ENCODE measurements around the gene NR2F1-AS1. TPM values are rescaled to one million over a fixed set of nuclear protein-coding genes. Genes with fewer than 3 reads are reported as not detected.

NR2F1-AS1 gene
- total RNA-seq: not detected

DNA sequence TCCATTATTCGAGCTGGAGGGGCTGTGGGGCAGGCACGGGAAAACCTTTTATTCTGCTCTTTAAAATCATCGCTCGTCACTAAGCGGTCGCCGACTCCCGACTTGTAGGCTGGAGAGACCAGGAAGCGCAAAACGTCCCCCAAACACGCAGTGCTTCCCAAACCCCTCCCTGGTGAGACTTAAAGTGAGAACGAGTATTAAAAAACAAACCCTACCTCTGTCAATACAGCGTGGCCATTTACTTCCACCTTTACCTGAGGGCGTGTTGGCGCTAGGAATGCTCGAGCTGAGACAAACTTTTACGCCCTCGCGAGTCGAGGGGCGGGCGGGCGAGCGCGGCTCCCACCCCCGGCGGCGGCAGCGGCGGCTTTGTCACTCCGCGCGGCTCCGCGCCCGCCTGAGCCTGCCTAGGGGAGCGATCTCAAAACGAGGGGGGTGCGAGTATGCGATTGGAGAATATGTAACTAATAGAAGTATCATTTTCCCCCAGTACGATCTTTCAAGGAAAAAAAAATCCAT is at the start of gene NR2F1-AS1:
NR2F1-AS1 (minus strand) TSS at position 293 of the 519 bp plus-strand sequence.
- Mint-ChIP-seq H3K36me3 (ENCODE audit: low read depth) (peaks cover 2% of the 10 kb centered on the region), H3K4me1 (peaks cover 24% of the 10 kb centered on the region), H3K9me3 (no peaks in the 10 kb centered on the region), H3K4me3 (peak within 1 kb of the TSS; percentile 66), H3K27ac (no peak within 1 kb of the TSS), H3K27me3 (peaks cover 49% of the 10 kb centered on the region)
- DNase-seq: no peak
- POLR2A ChIA-PET: interaction anchor here (0.7 kb wide), 1 partner anchor 1981 kb away, joined by 3 read pairs; no protein-coding TSS in a partner anchor
- CTCF ChIA-PET: interaction anchor here (1.2 kb wide), 1 partner anchor 16 kb away, joined by 3 read pairs; no protein-coding TSS in a partner anchor

DNA sequence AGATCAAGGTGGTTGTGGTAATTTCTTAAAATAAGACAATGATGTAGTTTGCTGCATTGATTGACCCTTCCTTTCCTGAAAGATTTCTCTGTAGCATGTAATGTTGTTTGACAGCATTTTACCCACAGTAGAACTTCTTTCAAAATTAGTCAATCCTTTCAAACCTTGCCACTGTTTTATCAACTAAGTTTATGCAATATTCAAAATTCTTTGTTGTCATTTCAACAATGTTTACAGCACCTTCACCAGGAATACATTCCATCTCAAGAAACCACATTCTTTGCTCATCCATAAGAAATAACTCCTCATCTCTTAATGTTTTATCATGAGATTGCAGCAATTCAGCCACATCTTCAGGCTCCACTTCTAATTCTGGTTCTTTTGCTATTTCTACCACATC is 45.8 kb upstream of the NR2F1-AS1 start:
- no peak for DNase-seq
- Mint-ChIP-seq H3K9me3 (no peaks in the 10 kb centered on the region), H3K36me3 (ENCODE audit: low read depth) (no peaks in the 10 kb centered on the region), H3K27me3 (peaks cover 12% of the 10 kb centered on the region), H3K27ac (no peak overlapping the region), H3K4me3 (no peak overlapping the region), H3K4me1 (peaks cover 5% of the 10 kb centered on the region)
- ChIA-PET CTCF (no interaction called here), POLR2A (no interaction called here)

DNA sequence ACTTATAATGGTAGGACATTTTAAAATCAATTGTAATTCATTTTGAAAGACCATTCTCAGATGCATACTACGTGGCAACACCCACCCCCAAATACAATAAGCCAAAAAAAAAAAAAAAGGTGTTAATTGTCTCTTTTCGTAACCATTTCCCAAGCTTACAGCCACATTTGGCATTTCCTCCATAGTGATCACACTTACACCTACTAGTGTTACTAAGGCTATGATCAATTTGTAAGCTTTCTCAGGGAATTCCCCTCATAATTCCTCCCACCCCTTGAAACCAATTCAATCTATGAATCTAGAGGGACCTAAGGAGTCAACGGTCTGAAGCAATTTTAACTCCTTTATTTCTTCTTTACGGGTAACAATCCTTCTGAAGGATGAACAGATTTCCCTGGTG is 42.1 kb upstream of the NR2F1-AS1 start:
- Mint-ChIP-seq H3K9me3 (no peaks in the 10 kb centered on the region), H3K4me1 (peaks cover 21% of the 10 kb centered on the region), H3K36me3 (ENCODE audit: low read depth) (peaks cover 4% of the 10 kb centered on the region), H3K4me3 (no peak overlapping the region), H3K27me3 (peaks cover 29% of the 10 kb centered on the region), H3K27ac (no peak overlapping the region)
- ChIA-PET POLR2A (no interaction called here), CTCF (no interaction called here)
- no peak for DNase-seq

DNA sequence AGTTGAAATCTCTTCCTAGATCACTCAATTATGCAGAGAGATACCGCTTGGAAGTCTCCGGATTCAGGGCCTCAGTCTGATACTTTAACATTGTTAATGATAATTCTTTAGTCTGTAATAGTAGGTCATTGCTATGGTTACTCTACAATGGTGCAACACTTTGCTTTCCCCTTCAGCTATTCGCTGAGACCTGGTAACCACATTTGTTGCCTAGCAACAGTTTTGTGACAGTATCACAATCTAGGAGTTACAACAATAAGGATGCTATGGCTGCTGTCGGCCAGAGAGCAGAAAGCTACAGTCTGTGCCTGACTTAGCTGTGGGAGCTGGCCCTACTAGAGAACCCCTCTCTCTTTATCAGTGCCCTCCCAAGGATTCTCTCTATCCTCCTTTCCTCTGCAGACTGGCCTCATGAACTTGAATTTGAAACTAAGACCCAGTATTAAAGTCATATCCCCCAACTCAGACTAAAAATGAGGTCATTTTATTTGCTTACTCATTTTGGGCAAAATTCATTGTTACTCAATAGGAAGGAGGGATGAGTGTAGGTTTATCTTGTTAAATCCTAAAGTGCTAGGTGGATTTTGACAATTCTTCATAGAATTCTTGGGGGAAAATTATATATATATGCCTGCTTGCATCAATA is 41.3 kb upstream of the NR2F1-AS1 start:
- Mint-ChIP-seq H3K27ac (no peak overlapping the region), H3K27me3 (peaks cover 29% of the 10 kb centered on the region), H3K36me3 (ENCODE audit: low read depth) (peaks cover 4% of the 10 kb centered on the region), H3K4me1 (peaks cover 21% of the 10 kb centered on the region), H3K4me3 (no peak overlapping the region), H3K9me3 (no peaks in the 10 kb centered on the region)
- CTCF ChIA-PET: interaction anchor here (0.9 to 2.8 kb wide), 4 partner anchors 8 to 178 kb away, joined by 3 to 21 read pairs (median 4); no protein-coding TSS in a partner anchor
- DNase-seq: no peak
- POLR2A ChIA-PET: no interaction called here

DNA sequence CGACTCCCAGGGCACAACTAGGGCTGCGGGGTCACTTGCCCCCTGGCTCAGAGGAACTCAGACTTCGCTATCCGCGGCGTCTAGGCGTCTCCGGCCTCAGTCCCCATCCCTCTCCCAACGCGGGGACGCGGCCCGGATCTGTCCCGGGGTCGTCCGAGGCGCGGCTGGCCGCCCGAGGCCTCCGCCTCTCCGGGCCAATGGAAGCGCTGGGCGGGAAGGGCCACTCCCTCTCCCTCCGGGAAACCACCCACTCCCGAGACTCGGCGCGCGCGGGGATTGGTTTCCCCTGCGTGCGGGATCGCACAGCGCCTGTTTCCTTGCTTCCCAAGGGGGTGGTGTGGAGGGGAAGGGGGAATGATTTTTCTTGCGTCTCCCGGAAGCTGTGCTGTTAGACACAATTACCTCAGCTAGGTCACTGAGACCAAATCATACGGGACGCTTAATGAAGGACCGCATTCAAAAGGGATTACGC is 40.3 kb upstream of the NR2F1-AS1 start:
- no peak overlapping the region for H3K27ac Mint-ChIP-seq
- ChIA-PET CTCF (interaction anchor here (0.5 to 2.8 kb wide), 7 partner anchors 9 to 179 kb away, joined by 3 to 21 read pairs (median 3); partner anchors contain the start of gene NR2F1), POLR2A (no interaction called here)
- peaks cover 4% of the 10 kb centered on the region for H3K36me3 Mint-ChIP-seq (ENCODE audit: low read depth)
- no peaks in the 10 kb centered on the region for H3K9me3 Mint-ChIP-seq
- H3K4me1 Mint-ChIP-seq: peaks cover 21% of the 10 kb centered on the region
- peaks cover 34% of the 10 kb centered on the region for H3K27me3 Mint-ChIP-seq
- peak overlapping the region; percentile 54 for H3K4me3 Mint-ChIP-seq
- DNase-seq: no peak

DNA sequence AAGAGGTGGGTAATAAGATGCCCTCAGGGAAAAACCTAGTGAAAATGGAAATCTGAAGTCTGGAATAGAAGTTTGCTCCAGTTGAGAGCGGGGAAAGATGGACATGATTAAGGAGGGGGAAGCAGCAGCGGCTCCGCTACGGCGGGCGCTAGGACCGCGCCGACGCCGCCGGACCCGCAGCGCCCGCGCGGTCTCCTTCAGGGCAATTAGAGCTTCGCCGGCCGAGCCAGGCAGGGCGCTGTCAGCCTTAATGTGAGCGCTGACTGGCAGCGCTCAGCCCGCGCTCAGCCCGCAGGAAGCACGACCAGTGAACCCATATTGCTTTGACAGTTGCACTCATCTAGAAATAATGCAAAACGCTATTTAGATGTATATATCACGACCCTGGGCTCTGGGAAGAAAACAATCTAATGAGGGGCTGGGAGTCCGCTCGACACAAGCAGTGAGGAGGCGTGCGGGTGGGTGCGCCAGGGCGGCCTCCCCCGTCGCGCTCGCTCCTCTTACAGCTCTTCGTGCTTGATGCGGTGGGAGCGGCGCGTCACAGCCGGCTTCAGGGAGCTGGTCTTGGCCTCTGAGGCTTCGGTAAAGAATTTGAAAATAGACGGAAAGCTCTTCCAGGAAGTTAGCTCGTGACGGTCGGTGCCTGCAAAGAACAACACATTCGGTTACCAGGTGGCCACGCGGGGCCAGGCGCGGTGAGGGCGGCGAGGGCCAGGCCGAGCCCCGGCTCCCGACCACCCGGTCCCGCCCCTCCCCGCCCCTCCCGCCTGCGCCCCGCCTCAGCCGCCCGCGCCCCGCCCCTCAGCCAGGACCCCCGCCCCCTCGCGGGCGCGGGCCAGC is 39.7 kb upstream of the NR2F1-AS1 start:
- POLR2A ChIA-PET: no interaction called here
- H3K27me3 Mint-ChIP-seq: peaks cover 41% of the 10 kb centered on the region
- peaks cover 21% of the 10 kb centered on the region for H3K4me1 Mint-ChIP-seq

DNA sequence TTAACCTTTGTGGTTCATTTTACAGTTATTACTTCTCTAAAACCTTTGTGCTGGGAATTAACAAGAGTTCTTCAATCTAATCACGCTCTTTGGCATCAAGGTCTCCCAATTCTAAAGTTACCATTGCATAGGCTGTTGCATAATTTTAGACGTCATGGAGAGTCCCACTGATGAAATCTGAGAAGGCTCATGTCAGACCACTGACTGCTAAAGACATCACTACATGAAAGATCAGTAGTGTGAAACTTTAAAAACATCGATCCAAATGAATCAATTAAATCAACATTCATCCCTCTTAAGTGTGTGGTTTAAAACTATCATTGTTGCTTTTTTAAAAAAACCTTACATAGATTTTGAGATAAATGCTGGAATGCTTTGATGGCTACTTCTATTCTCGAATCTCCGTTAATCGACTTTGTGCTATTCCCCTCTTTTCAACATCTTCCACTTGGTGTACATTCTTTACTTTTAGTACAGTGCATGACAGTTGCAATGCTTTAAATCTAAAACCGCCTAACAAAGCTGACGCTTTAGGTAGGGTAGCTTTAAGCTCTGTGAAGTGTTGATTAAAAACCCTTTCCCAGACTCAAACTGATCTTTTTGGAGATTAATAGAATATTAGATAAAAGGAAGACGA is 35.6 kb upstream of the NR2F1-AS1 start:
- POLR2A ChIA-PET: no interaction called here
- peaks cover 4% of the 10 kb centered on the region for H3K36me3 Mint-ChIP-seq (ENCODE audit: low read depth)
- peaks cover 59% of the 10 kb centered on the region for H3K27me3 Mint-ChIP-seq

More for the DNA sequence above, 39.7 kb upstream of the NR2F1-AS1 start:
- CTCF ChIA-PET: interaction anchor here (0.5 to 2.8 kb wide), 7 partner anchors 9 to 180 kb away, joined by 3 to 21 read pairs (median 3); partner anchors contain the start of gene NR2F1
- Mint-ChIP-seq H3K9me3 (no peaks in the 10 kb centered on the region), H3K4me3 (peak overlapping the region; percentile 81), H3K36me3 (ENCODE audit: low read depth) (peaks cover 4% of the 10 kb centered on the region), H3K27ac (no peak overlapping the region)
- peak; percentile 67 for DNase-seq

DNA sequence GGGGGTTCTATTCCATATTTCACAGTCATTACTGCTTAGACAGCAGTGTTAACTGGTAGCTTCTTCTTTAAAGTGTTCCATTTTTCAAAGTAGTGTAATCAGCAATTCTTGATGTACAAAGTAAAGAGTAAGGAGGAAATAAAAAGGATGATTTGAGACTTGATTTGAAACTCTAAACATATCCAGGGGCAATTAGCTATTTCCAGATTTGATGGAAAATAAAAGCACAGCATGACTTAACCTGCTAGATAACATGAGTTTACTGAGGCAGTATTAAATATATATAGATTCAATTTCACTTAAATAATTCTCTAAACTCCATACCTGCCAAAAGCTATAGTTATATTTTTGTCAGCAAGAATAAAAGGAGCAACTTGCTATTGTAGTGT is 31.8 kb upstream of the NR2F1-AS1 start:
- no peak overlapping the region for H3K4me3 Mint-ChIP-seq
- ChIA-PET POLR2A (interaction anchor here (1.8 kb wide), 1 partner anchor 17 kb away, joined by 4 read pairs; no protein-coding TSS in a partner anchor), CTCF (interaction anchor here (1.0 to 1.4 kb wide), 2 partner anchors 8 to 188 kb away, joined by 3 read pairs; no protein-coding TSS in a partner anchor)
- H3K9me3 Mint-ChIP-seq: no peaks in the 10 kb centered on the region
- no peak overlapping the region for H3K27ac Mint-ChIP-seq
- H3K27me3 Mint-ChIP-seq: peaks cover 81% of the 10 kb centered on the region
- no peak for DNase-seq
- no peaks in the 10 kb centered on the region for H3K36me3 Mint-ChIP-seq (ENCODE audit: low read depth)
- peaks cover 8% of the 10 kb centered on the region for H3K4me1 Mint-ChIP-seq

More for the DNA sequence above, 35.6 kb upstream of the NR2F1-AS1 start:
- DNase-seq: no peak
- Mint-ChIP-seq H3K4me1 (peaks cover 18% of the 10 kb centered on the region), H3K9me3 (no peaks in the 10 kb centered on the region), H3K27ac (no peak overlapping the region), H3K4me3 (no peak overlapping the region)
- CTCF ChIA-PET: no interaction called here

DNA sequence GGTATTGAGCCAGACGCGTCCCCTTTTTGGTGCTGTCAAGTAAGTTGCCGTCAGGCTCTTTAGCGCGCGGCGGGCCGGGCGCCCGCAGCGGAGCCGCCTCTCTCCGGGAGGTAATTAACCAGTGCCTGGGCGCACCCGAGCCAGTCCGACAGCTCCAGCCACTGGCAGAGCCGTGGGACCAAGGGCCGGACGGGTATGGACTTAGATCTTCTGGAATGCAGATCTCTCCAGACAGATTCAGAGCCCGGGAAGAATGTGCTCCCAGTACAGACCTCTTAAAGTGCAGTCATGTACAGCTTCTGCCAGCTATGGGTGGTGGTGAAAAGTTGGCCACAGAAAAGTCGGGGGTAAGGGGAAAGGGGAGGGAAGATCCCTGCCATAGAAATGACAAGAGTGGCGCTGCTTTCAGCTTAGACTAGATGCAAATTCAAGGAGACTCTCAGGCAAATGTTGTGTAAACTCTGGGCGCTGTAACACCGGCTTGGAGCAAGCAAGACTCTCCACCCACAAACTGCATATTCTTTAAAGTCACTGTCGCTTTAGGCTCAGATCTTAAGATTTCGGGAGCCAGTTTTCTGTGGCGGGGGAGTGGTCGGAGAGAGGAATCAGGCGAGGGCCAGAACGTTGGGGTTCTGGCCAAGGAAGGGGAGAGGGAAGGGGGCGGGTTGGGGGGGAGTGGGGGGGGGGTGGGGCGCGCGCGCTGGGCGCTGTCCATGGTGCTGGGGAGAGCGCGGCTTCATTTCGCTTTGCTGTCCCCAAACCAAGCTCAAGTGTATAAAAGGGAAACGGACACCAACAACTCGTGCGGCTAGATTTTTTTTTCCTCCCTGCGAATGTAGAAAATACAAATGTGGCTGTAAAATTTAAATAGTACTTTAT is 31.2 kb upstream of the NR2F1-AS1 start:
- CTCF ChIA-PET: interaction anchor here (1.0 to 1.4 kb wide), 2 partner anchors 9 to 189 kb away, joined by 3 read pairs; no protein-coding TSS in a partner anchor
- Mint-ChIP-seq H3K9me3 (no peaks in the 10 kb centered on the region), H3K27ac (no peak overlapping the region), H3K4me1 (peaks cover 12% of the 10 kb centered on the region), H3K27me3 (peaks cover 87% of the 10 kb centered on the region), H3K4me3 (no peak overlapping the region), H3K36me3 (ENCODE audit: low read depth) (no peaks in the 10 kb centered on the region)
- DNase-seq: no peak
- POLR2A ChIA-PET: interaction anchor here (1.0 to 1.8 kb wide), 2 partner anchors 13 to 17 kb away, joined by 3 to 4 read pairs; no protein-coding TSS in a partner anchor

DNA sequence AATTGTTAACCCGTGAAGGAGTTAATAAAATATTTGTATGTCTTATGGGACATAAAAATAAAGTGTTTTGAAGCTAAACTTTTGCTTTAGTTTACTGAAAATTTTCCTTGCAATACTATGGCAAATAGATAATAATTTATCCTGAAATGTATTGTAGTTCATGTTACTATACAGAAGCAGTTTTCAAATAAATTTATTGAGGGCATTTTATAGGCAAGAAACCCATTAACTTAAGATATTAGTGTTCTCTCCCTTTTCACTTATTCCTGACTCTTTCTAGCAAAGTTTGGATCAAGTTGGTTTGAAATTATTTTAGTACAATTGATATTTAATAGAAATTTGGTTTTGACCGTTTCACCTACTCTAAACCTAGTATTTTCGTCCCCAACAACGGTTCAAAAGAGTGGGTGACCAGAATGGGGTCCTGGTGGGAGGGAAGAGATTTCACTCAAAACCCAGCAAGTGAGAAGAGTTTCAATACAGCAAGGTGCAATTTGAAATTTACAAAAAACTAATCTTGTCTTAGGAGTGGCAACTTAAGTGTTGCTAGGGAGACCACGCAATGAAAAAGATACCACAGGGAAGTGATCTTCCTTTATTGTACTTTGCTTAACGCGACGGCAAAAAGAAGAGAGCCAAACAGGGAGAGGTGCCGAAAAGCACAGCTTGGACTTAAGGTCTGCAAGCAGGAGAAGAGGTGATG is 30.4 kb upstream of the NR2F1-AS1 start:
- H3K4me1 Mint-ChIP-seq: peaks cover 12% of the 10 kb centered on the region
- no peak for DNase-seq
- no peak overlapping the region for H3K4me3 Mint-ChIP-seq
- POLR2A ChIA-PET: interaction anchor here (1.0 to 1.8 kb wide), 2 partner anchors 13 to 16 kb away, joined by 3 to 4 read pairs; no protein-coding TSS in a partner anchor
- H3K27ac Mint-ChIP-seq: no peak overlapping the region
- H3K36me3 Mint-ChIP-seq (ENCODE audit: low read depth): no peaks in the 10 kb centered on the region
- peaks cover 89% of the 10 kb centered on the region for H3K27me3 Mint-ChIP-seq
- CTCF ChIA-PET: interaction anchor here (1.0 to 1.4 kb wide), 2 partner anchors 9 to 190 kb away, joined by 3 read pairs; no protein-coding TSS in a partner anchor
- H3K9me3 Mint-ChIP-seq: no peaks in the 10 kb centered on the region

DNA sequence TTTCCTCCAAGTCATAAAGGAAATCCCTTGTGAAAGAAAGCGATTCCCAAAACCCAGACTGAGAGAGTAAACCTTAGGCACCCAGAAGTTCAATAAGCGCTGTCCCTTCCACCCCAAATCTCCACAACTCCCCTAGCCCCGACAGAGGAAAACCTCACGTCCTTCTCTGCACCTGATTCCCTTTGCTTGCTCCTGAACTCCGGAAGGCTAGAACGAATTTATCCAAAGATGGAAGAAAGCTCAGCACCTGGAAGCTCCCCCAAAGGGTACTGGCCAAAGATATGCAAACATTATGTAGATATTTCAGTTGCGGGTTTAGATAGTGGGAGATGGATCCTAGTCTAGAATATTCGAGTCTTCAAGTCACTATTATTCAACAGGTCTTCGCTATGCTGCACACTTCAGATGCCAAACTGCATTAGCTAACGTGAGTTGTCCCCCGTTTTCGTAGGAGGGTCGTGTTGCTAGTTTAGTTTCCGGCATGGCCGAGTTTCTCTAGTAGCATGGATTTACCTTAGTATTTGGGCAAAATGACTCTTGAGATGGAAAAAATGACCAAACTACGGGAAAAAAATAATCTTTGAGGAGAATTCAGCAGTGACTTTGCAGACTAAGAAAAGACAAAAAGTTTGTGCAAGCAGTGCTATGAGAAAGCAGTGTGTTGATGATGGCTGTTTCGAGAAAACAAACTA is 29.7 kb upstream of the NR2F1-AS1 start:
- ChIA-PET CTCF (no interaction called here), POLR2A (no interaction called here)
- peaks cover 12% of the 10 kb centered on the region for H3K4me1 Mint-ChIP-seq
- H3K36me3 Mint-ChIP-seq (ENCODE audit: low read depth): no peaks in the 10 kb centered on the region
- no peak overlapping the region for H3K4me3 Mint-ChIP-seq
- H3K27ac Mint-ChIP-seq: no peak overlapping the region
- no peak for DNase-seq
- peaks cover 89% of the 10 kb centered on the region for H3K27me3 Mint-ChIP-seq
- no peaks in the 10 kb centered on the region for H3K9me3 Mint-ChIP-seq
